GM19099 (cell line): ENCODE results near the gene IRF2BP1.

Experiments used
- POLR2A ChIP-seq: IDR thresholded peaks from 3 replicates; pipeline ENCODE4 v1.6.1; 2011; ENCODE audit warnings: low read depth; ENCODE audit not compliant: insufficient read length; ENCODE audit errors: extremely low read depth

IRF2BP1 gene

GRCh38 chr19:45886427-45887199 lies 672 bp upstream of the IRF2BP1 start:
- TF ChIP-seq POLR2A, result peak; percentile 64

DNA sequence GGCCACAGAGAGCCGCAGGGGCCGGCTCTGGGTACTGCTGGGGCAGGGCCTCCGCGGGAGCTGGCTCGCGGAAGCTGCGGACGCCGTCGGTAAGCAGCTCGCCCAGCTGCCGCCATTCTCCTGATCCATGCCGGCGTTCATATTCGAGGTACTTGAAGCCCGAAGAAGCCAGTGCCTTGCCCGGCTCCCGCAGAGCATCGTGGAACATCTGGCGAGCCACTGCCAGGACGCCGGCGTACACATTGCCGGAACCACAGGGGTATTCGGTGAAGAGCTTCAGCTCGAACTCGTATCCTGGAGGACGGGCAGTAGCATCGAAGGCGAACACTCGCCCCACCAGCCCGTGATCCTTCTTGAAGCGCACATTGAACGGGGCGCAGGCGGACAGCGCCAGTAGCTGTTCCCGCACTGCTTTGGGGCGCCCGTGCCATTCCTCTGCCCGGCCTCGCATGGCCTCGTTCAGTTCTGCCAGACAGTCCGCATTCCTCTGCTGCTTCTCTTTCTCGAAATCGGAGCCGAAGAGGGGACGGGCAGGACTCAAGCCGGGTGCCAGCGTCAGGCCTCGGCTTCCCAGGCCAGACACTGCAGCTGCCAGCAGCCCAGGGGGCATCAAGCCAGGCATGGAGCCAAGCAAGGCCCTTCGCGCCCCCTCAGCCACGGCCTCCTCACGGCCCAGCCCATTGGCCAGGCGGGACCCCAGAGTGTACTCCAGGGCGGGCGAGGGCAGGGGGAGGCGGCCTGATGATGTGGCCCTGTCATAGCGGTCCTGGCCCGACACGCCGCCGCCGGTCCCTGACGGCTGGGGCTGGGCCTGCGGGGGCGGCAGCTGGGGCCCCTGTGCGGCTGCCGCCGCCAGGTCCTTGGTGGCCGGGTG lies 1.0 kb downstream of the IRF2BP1 start:
- no peak for TF ChIP-seq POLR2A

DNA sequence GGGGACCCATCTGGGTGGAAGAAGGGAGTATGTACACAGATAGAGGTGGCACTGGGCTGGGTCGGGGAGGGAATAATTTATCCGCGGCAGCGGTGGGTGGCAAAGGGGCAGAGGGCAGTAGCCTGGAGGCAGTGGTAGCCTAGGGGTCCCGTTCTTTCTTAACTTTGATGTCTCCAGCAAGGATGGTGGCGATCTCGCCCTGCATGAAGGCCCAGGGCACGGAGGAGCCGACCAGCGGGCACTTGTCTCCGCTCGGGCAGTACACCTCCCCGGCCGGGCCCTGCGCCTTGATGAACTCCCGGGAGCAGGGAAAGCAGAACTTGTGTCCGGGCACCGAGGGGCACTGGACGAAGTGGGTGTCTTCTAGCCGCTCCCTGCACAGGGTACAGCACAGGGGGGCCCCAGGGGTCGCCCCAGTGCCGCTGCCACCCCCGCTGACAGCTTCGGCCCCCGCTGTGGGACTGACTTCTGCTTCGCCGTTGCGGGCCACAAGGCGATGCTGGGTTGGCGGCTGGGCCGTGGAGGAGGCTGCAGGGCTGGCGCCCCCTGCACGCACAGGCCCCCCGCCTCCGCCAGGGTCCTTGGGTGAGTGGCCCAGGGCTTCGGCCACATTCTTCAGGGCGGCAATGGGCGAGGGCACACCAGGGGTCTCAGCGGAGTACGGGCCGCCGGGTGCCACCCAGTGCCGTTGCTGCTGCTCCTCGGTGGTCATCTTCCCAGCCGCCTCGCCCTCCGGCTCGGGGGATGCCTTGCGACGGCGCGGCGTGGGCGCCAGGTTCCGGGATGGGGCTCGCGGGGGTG lies 1.9 kb downstream of the IRF2BP1 start:
- no peak for TF ChIP-seq POLR2A

- TF ChIP-seq POLR2A, result no peak
These were observed 2.4 kb downstream of the IRF2BP1 start for GRCh38 chr19:45883586-45883880.

DNA sequence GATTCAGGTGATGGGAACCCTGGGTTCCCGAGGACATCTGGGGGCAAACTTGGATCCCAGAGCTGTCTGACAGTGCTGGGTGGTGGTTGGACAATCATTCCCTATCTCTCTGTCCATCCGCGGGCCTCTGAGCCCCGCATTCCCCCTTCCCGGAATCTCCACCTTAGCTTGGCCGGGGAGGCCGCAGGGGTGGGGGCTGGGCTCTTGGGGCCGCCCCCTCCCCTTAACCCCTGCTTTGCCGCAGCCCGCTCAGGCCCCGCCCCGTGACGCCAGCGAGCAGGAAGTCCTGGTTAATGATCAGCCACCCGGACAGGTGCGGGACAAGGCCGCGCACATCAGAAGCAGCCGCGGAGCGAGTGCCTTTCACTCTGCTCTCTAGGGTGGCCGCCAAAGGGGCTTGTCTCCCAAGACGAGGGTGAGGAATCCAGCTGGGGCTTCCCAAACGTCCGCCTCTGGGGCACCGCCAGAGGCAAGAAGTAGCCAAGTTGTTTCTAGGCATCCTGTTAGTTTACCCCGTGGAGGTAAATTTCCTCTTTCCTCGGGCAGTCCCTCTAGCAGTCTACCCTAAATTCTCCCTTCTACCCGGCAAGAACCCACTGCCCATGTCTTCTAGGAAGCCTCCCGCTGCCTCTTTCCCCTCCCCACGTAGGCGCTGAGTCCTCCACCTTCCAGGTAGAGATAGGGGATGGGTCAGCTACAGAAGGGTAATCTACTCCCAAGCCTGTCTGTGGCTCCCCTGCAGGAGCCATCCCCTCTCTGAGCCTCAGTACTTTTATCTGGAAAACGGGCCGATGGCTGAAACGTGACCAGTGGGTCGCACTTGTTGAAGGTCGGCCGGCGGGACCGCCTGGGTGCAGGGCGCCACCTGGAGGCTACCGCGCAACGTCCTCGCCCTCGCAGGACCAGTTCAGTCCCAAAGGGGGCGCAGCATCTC lies 3.0 kb downstream of the IRF2BP1 start:
- TF ChIP-seq POLR2A, result peak; percentile 91

DNA sequence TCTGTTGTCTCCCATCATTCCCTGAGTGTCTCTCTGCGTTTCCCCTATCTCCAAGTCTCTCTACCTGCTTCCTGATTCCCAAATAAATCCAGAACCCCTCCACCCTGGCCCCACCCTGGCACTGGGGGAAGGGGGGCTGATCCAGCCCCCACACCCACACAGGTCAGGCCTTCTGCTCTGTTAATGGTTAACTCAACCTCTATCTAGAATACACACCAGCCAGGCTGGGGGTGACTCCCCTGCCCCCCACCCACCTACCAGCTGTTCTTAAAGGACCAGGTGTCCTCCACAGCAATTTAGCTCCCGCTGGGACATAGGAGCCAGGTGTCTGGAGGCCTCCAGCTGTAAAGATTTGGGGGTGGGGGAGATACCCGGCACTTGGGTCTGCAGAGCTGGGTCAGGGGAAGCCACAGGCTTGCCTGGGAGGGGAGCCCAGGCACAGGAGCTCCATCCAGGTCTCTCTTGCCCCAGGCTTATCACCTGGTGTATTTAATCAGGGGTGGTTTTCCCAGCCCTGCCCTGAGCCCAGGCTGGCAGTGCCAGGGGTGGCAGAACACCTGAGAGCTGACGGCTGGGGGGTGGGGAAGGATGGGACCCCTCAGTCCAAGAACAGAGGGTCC lies 3.9 kb downstream of the IRF2BP1 start:
- TF ChIP-seq POLR2A, result no peak

DNA sequence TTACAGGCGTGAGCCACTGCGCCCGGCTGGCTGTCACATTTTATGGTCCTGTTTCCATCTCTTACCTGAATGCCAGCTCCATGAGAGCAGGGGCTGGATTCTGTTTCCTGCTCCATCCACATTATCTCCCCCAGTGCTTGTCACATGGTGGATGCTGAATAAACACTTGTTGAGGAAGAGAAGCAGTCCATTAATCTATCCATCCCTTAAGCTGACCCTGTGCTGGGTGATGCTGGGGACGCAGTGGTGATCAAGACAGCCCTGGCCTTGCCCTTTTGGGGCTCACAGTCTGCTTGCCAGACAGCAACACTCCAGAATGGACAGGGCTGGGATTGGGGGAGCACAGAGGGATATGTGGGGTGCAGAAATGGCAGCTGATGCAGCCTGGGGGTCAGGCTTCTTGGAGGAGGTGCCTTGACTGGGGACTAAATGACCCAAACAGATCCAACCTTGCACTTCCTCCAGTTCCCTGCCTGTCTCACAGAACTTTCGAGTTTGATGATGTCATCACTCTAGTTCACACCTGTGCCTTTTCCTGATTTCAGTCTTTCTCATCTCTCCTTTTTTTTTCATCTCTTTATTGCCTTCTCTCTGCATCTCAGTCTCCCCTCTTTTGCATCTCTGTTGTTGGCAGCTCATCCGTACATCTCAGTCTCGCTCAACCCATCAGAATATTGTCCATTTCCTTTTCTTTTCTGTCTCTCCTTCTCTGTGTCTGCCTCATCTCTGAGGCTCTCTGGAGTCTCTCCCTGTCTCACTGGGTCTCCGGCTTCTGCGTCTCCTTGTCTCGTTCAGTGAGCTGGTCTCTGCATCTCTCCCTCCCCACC lies 4.6 kb downstream of the IRF2BP1 start:
- TF ChIP-seq POLR2A, result no peak

DNA sequence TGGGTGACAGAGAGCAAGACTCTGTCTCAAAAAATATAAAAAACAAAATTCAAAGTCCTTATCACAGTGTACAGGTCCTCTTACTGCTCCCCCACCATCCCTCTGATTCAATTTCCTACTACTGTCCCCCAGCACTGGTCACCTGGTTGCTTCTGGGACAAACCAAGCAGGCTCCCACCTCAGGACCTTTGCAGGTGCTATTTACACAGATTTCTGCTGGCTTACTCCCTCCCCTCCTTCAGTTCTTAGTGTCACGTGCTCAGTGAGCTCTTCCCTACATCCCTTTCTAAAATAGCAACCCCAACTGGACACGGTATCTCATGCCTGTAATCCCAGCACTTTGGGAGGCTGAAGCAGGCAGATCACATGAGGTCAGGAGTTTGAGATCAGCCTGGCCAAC lies 6.0 kb downstream of the IRF2BP1 start:
- TF ChIP-seq POLR2A, result no peak

GRCh38 chr19:45879055-45879454 lies 6.9 kb downstream of the IRF2BP1 start:
- TF ChIP-seq POLR2A, result no peak

DNA sequence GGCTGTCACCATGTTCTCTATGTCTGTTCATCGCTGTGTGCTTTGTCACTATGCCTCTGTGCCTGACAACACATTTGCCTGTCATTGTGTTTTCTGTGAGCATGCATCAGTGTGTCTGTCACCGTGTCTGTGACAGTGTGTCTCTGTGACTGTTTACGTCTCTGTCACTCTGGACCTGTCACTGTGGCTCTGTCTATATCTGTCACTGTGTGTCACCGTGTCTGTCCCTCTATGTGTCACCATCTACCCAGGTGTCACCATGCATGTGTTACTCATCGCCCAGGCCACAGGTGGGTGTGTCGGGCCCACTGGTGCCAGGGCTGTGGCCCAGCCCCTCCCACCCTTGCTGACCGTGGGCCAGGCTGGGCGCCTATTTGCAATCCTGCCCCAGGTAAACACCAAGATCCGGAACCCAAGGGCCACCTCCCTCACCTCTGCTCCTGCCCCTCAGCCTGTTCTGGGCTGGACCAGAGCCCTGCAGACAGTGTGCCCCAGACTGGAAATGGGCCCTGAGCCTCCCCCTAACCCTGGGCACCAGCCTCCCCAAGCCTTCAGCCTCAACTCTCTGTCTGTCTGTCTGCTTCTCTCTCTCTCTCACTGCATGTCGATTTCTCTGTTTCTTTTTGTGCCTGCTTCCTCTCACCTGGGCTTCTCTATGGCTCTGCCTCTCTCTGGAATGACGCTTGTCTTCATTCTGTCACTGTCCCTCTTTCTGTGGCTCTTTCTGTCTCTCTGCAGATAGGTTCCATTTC lies 7.7 kb downstream of the IRF2BP1 start:
- no peak for TF ChIP-seq POLR2A

DNA sequence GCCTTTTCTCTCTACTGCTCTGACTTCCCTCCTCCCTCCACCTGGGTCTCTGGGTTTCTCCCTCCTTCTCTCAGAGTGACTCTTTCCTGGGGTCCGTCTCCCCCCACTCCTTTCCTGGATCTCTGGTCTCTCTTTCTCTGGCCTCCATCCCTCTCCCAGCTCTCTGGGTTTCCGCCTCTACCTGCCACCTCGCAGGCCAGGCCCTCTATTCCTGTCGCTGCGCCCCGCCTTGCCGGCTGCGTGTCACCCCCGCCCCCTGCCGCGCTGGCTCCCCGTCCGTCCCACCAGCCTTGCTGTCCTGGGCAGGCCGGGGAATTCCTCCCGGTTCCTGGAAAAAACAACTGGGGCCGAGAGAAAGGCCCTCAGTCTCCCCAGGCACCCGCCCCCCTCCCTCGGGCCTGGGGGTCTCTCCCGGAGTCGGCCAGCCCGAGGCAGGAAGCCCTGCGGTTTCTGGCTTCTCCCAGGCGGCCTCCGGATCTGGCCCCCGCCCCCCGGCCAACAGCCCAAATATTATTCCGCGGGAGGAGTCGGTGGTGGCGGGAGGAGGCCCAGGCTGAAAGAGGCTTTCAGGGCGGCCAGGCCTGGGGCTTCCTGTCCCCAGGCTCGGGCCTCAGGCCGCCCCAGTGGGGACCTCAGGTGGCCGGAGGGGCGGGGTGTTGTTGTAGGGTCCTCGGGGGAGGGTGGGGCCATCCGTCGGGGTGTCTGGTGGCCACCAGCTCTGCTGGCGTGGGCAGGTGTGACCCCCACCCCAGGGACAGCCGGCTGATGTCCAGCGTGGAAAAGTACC lies 9.3 kb downstream of the IRF2BP1 start:
- TF ChIP-seq POLR2A, result peak; percentile 34

- TF ChIP-seq POLR2A, result no peak
These were observed 9.9 kb downstream of the IRF2BP1 start for GRCh38 chr19:45876161-45876410.
